Smooth muscle cell (in vitro differentiated cells): ENCODE results near the gene CTNNA2. TPM values are rescaled to one million over a fixed set of nuclear protein-coding genes. Genes with fewer than 3 reads are reported as not detected.

ENCODE experiments used
- DNase-seq: peaks from one replicate; lab custom pipeline; 2025; ENCODE audit not compliant: unreplicated experiment; lab: John Stamatoyannopoulos, UW
- H2AFZ ChIP-seq: fragments of 200-600 bp; sonication (generic); 2 replicates; pipeline ENCODE4 v1.6.0; 2016; ENCODE audit warnings: antibody characterized with exemption, low read depth, mild to moderate bottlenecking
- H3F3A ChIP-seq: fragments of 200-600 bp; sonication (generic); 2 replicates; pipeline ENCODE4 v1.6.0; 2017; ENCODE audit warnings: antibody characterized with exemption, low read depth
- H3K27ac ChIP-seq: fragments of 200-600 bp; sonication (generic); 2 replicates; pipeline ENCODE4 v1.5.1; 2016; ENCODE audit warnings: low read depth, mild to moderate bottlenecking
- H3K27me3 ChIP-seq: fragments of 200-600 bp; sonication (generic); 2 replicates; pipeline ENCODE4 v1.6.1; 2016; ENCODE audit warnings: low read depth, mild to moderate bottlenecking
- H3K36me3 ChIP-seq: fragments of 200-600 bp; sonication (generic); 2 replicates; pipeline ENCODE4 v1.5.1; 2016; ENCODE audit warnings: low read depth
- H3K4me1 ChIP-seq: fragments of 200-600 bp; sonication (generic); 2 replicates; pipeline ENCODE4 v1.5.1; 2016; ENCODE audit warnings: low read depth
- H3K4me2 ChIP-seq: fragments of 200-600 bp; sonication (generic); 2 replicates; pipeline ENCODE4 v1.6.0; 2016; ENCODE audit warnings: mild to moderate bottlenecking
- H3K4me3 ChIP-seq: fragments of 200-600 bp; sonication (generic); 2 replicates; pipeline ENCODE4 v1.5.1; 2016; ENCODE audit warnings: mild to moderate bottlenecking
- H3K79me2 ChIP-seq: fragments of 200-600 bp; sonication (generic); 2 replicates; pipeline ENCODE4 v1.6.0; 2016; ENCODE audit warnings: low read depth, mild to moderate bottlenecking
- H3K9ac ChIP-seq: fragments of 200-600 bp; sonication (generic); 2 replicates; pipeline ENCODE4 v1.6.0; 2016; ENCODE audit warnings: low read depth
- H3K9me3 ChIP-seq: fragments of 200-600 bp; sonication (generic); replicated peaks from 2 replicates; pipeline ENCODE4 v1.5.1; 2016; ENCODE audit warnings: low read depth
- H4K20me1 ChIP-seq: fragments of 200-600 bp; sonication (generic); 2 replicates; pipeline ENCODE4 v1.6.0; 2016; ENCODE audit warnings: low read depth
- CTCF ChIP-seq: fragments of 200-600 bp; sonication (generic); IDR thresholded peaks from 2 replicates; pipeline ENCODE4 v1.5.1; 2017; ENCODE audit warnings: borderline replicate concordance, mild to moderate bottlenecking, antibody characterized with exemption; ENCODE audit not compliant: insufficient read depth, poor library complexity, severe bottlenecking
- WGBS: methylation state at CpG from one replicate; pipeline ENCODE4 v1.1.7; 2016; ENCODE audit warnings: low lambda C conversion rate; 5-methylcytosine and 5-hydroxymethylcytosine counted together
- polyA plus RNA-seq: library from polyadenylated mRNA; unstranded; fragments of >200 nt; fragmentation: Nextera tagmentation; extraction: Ambion mirVana; gene quantifications from 2 replicates; pipeline ENCODE4 v1.2.1, GENCODE V29; 2016
- total RNA-seq: library from RNA; depleted of rRNA; stranded (reverse); fragments of >200 nt; gene quantifications from 2 replicates; pipeline ENCODE4 v1.2.3, GENCODE V29; 2014

CTNNA2 gene
- total and polyA plus RNA-seq, 2 experiments from 2014 or later = not detected

- Histone ChIP-seq H3K79me2 (no peaks in the 10 kb centered on the region), H3K4me3 (no peak overlapping the region), H3K27me3 (no peaks in the 10 kb centered on the region), H3K4me2 (no peak overlapping the region), H4K20me1 (no peaks in the 10 kb centered on the region), H3K4me1 (no peaks in the 10 kb centered on the region), H2AFZ (no peak overlapping the region), H3F3A (no peaks in the 10 kb centered on the region), H3K36me3 (no peaks in the 10 kb centered on the region), H3K9me3 (no peaks in the 10 kb centered on the region), H3K27ac (no peak overlapping the region), H3K9ac (no peak overlapping the region)
- no peak for TF ChIP-seq CTCF
- DNase-seq = no peak
- 81% methylated on average over 4 of the region's 4 CpGs for WGBS
These were observed 1121.7 kb downstream of the CTNNA2 start for GRCh38 chr2:80634590-80634989.

GRCh38 chr2:80638783-80639182, 1125.9 kb downstream of the CTNNA2 start:
- Histone ChIP-seq H3F3A (no peaks in the 10 kb centered on the region), H3K27me3 (no peaks in the 10 kb centered on the region), H3K4me2 (no peak overlapping the region), H2AFZ (no peak overlapping the region), H3K79me2 (no peaks in the 10 kb centered on the region), H3K9me3 (no peaks in the 10 kb centered on the region), H3K4me1 (no peaks in the 10 kb centered on the region), H3K4me3 (no peak overlapping the region), H3K36me3 (no peaks in the 10 kb centered on the region), H3K9ac (no peak overlapping the region), H3K27ac (no peak overlapping the region), H4K20me1 (no peaks in the 10 kb centered on the region)
- no peak for TF ChIP-seq CTCF
- no peak for DNase-seq
- 13% methylated on average over 1 of the region's 1 CpG for WGBS

GRCh38 chr2:80642465-80642864, 1129.6 kb downstream of the CTNNA2 start:
- H3F3A ChIP-seq = no peaks in the 10 kb centered on the region
- no peak overlapping the region for H3K9ac ChIP-seq
- H3K36me3 ChIP-seq = no peaks in the 10 kb centered on the region
- TF ChIP-seq CTCF = no peak
- H2AFZ ChIP-seq = no peak overlapping the region
- no peak overlapping the region for H3K4me3 ChIP-seq
- H3K4me2 ChIP-seq = no peak overlapping the region
- no peaks in the 10 kb centered on the region for H4K20me1 ChIP-seq
- H3K27ac ChIP-seq = no peak overlapping the region
- no peaks in the 10 kb centered on the region for H3K4me1 ChIP-seq
- DNase-seq = no peak
- peaks cover 8% of the 10 kb centered on the region for H3K27me3 ChIP-seq
- H3K79me2 ChIP-seq = no peaks in the 10 kb centered on the region
- 90% methylated on average over 2 of the region's 2 CpGs for WGBS
- no peaks in the 10 kb centered on the region for H3K9me3 ChIP-seq

DNA sequence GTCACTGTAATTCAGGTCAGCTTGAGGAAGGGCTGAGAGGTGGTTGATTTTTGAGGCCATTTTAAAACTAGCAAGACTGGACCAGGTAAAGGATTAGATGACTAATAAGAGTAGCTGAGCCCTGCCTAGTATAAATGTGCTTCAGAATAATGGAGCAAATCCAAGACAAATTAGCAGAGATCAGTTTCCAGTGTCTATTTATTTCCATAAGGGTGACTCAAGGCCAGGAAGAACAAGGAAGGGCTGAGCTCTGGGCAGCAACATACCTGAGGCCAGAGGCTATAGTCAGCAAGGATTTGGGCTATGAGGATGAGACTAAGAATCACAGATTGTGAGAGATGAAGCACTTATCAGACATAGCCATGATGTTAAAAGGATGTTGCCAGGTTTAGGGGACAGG, 1130.7 kb downstream of the CTNNA2 start:
- Histone ChIP-seq H2AFZ (no peak overlapping the region), H3K9me3 (no peaks in the 10 kb centered on the region), H3K27ac (no peak overlapping the region), H3K9ac (no peak overlapping the region), H3K4me1 (no peaks in the 10 kb centered on the region), H3K27me3 (peaks cover 8% of the 10 kb centered on the region), H3K4me2 (no peak overlapping the region), H4K20me1 (no peaks in the 10 kb centered on the region), H3K79me2 (no peaks in the 10 kb centered on the region), H3K36me3 (no peaks in the 10 kb centered on the region), H3K4me3 (no peak overlapping the region), H3F3A (no peaks in the 10 kb centered on the region)
- TF ChIP-seq CTCF = no peak
- DNase-seq = no peak
